Measurements from ENCODE around the gene CACNA1A.
"Not testable (repeated sequence)": the region's sequence is repeated elsewhere in the genome, so short reads cannot be mapped to it uniquely, and the experiment has no call there.

The CACNA1A gene

DNA sequence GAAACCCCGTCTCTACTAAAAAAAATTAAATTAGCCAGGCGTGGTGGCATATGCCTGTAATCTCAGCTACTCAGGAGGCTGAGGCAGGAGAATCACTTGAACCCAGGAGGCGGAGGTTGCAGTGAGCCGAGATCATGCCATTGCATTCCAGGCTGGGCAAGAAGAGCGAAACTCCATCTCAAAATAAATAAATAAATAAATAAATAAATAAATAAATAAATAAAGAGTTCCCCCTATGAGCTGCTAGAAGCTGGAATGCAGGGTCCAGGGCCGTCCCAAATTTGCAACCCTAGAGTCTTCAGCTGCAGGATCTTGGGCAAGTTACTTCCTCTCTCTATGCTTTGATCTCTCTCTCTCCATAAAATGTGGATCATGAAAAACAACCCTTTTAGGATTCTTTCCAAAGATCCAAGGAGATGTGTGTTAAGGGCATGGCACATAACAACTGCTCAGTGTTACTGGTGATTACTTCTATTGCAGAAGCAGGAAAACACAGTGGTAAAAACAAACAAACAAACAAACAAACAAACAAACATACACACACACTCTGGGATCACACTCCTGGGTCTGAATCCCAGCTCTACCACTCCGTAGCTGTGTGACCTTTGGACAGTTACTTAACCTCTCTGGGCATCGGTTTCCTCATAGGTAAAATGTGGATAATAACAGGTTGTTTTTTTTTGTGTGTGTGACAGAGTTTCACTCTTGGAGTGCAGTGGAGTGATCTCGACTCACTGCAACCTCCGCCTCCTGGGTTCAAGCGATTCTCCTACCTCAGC lies 78.8 kb downstream of the CACNA1A start:
- no peak for DNase-seq (ENCODE audit: low read depth)

GRCh38 chr19:13425875-13426274 lies 80.4 kb downstream of the CACNA1A start:
- DNase-seq (ENCODE audit: low read depth) = not testable (repeated sequence)

- DNase-seq (ENCODE audit: low read depth) = no peak
Measured at GRCh38 chr19:13425151-13425550, 81.1 kb downstream of the CACNA1A start.

GRCh38 chr19:13420780-13421179 lies 85.5 kb downstream of the CACNA1A start:
- DNase-seq (ENCODE audit: low read depth) = no peak

GRCh38 chr19:13417054-13417453 lies 89.2 kb downstream of the CACNA1A start:
- no peak for DNase-seq (ENCODE audit: low read depth)

DNA sequence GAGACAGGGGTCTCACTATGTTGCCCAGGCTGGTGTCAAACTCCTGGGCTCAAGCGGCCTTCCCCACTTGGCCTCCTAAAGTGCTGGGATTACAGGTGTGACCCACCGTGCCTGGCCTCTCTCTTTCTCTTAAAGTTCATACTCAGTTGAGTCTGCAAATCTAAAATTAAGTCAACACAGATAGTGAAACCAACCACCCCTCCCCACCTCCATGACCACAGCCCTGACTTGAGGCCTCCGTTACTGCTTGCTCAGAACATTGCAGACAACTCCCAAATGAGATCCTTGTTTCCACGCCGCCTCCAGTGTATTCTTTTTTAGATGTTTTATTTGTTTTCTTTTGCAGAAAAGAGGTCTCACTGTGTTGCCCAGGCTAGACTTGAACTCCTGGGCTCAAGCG lies 94.4 kb downstream of the CACNA1A start:
- no peak for DNase-seq (ENCODE audit: low read depth)

DNA sequence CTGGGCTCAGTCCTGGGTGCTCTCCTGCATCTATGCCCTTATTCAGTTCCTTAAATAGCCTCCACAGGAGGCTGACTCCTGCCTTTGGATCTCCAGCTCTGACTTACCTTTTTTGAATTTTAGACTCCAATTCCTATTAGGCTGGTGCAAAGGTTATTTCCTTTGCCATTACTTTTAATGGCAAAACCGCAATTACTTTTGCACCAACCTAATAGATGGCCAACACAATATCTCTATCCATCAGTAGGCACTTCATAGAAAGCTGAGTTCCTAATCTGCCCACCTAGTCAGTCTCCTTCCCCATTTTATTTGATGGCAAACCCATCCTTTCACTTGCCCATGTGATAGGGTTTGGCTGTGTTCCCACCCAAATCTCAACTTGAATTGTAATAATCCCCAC lies 95.3 kb downstream of the CACNA1A start:
- no peak for DNase-seq (ENCODE audit: low read depth)

GRCh38 chr19:13408889-13409518 lies 97.3 kb downstream of the CACNA1A start:
- no peak for DNase-seq (ENCODE audit: low read depth)

DNA sequence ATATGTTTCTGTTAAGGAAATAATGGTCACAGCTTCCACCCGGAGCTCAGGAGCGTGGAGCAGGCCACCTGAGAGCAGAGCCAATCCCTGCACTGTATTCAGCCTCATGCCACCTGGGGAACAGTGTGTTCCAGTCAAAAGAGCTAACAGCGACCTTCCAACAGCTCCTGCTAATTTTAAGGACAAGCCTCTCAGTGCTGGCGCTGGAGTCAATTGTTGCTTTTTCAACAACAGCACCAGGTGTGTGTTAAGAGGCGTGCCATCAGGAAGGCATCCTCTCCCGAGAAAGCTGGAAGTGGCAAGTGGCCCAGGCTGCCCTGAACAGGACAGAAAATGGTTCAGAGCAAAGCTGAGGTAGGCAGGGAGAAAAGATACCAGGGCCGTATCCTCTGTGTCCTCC lies 102.0 kb downstream of the CACNA1A start:
- no peak for DNase-seq (ENCODE audit: low read depth)

DNA sequence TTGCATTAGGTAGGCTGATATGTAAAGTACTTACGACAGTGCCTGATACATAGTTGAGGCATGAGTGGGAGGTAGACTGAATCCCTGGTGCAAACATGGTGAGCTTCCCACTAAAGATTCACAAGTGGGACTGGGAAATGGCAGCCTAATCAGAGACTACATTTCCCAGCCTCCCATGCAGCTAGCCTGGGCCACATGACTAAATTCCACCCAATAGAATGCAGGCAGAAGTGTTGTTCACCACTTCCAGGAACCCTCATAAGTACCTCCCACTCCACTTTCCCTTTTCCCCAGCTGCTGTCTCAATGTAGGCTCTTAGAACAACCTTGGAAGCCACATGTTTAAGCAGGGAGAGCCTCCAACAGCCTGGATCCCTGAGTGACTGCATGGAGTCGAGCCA lies 104.9 kb downstream of the CACNA1A start:
- no peak for DNase-seq (ENCODE audit: low read depth)

- no peak for DNase-seq (ENCODE audit: low read depth)
Measured at GRCh38 chr19:13400296-13400695, 106.0 kb downstream of the CACNA1A start.

- DNase-seq (ENCODE audit: low read depth) = no peak
Measured at GRCh38 chr19:13399746-13400145, 106.5 kb downstream of the CACNA1A start.

DNA sequence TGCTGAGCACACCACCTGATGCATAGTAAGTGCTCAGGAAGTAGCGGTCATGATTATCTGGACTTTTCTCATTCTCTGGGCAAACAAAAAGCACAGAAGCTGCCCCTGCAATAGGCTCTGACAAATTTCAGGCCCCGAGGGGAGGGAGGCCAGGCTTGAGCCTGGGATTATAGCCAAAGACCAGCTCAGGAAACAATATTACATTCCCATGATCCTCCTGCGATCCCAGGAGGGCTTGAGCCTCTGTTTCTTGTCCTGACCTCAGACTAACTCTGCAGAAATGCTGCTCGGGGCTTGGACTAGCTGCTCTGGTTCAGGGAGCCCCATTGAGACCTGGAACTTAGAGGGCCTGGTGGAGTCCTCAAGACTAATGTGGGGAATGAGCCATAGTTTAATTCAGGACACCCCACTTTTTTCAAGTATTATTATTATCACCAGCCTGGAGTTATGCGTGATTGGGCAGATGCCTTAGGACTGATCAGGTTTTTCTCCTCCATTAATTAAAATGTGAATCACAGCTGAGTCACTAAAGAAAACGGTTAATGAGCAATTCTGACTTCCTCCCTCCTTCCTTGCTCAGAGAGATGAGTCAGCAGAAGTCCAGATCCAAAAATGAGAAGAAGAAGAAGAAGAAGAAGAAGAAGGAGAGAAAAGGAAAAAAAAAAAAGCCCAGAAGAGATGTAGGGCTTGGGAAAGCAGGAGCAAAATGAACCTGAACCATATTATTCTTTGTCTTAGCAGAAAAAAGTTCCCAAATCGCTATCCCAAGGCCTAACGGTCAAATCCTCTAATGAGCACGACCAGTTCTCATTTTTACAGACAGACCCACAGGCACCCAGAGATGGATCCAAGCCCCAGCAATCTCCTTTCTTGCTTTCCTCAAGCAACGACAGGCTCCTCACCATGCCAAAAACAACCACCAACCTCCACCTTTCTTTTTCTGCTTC lies 107.2 kb downstream of the CACNA1A start:
- DNase-seq (ENCODE audit: low read depth) = no peak

- DNase-seq (ENCODE audit: low read depth) = no peak
Measured at GRCh38 chr19:13398182-13398581, 108.1 kb downstream of the CACNA1A start.

- no peak for DNase-seq (ENCODE audit: low read depth)
Measured at GRCh38 chr19:13396250-13397080, 109.8 kb downstream of the CACNA1A start.

DNA sequence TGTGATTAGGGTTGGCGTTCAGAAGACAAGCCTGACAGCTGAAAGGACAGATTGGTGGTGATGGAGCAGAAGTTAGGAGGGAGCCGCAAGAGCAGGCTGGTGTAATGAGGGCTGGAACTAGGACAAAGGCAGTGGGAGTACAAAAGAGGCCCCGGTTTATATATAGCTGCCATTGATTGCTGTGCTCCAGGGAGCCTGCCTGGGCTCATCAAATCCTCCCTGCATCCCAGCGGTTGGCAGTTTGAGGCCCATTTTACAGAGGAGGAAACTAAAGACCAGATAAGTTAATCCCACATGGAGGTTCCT lies 123.7 kb downstream of the CACNA1A start:
- DNase-seq (ENCODE audit: low read depth) = no peak

GRCh38 chr19:13381827-13382632 lies 124.2 kb downstream of the CACNA1A start:
- no peak for DNase-seq (ENCODE audit: low read depth)

DNA sequence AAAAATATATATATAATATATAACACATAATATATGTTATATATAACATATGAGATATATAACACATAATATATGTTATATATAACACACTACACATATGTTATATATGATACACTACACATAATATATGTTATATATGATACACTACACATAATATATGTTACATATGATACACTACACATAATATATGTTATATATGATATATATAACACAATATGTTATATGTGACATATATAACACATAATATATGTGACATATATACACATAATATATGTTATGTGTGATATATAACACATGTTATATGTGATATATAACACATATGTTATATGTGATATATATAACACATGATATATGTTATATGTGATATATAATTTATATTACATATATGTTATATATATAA lies 129.7 kb downstream of the CACNA1A start:
- no peak for DNase-seq (ENCODE audit: low read depth)

DNA sequence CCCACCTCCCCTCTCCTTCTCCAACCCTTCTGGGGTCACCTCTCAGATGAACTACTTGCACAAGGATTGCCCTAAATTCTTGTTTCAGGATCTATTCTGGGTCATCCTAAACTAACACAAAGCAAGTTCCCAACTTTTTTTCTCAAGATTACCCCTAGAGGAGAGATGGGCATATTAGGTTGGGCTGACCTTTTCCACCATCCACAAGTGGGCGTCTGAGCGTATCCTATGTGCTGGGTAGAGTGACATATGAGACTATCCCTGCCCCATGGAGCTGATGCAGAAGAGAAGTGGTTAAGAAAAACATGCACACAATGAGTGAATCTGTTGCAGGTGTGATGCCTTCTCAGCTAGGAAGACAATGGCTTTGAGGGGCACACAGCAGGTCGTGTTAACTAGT lies 132.7 kb downstream of the CACNA1A start:
- DNase-seq (ENCODE audit: low read depth) = no peak

- DNase-seq (ENCODE audit: low read depth) = no peak
Measured at GRCh38 chr19:13370948-13371347, 135.3 kb downstream of the CACNA1A start.

DNA sequence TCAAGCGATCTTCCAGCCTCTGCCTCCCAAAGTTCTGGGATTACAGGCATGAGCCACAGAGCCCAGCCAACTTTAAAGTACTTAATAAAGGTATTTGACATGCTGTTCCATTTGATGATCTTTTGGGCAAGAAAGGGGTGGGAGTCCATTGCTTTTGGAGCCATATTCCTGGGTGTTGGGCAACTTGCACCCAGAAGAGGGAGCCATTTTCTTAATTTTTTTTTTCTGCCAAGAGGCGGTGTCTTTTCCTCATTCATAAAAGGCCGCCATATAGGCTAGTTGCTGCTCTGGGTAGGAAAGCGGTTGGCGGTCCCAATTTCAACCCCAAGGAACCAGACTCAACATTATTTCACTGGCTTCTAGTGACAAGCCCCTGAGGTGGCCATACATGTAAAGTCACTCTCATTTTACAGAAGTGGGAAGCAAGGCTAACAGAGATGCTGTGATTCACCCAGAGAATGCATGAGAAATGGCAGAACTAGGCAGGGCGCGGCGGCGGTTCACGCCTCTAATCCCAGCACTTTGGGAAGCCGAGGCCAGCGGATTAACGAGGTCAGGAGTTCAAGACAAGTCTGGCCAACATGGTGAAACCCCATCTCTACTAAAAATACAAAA lies 139.6 kb downstream of the CACNA1A start:
- no peak for DNase-seq (ENCODE audit: low read depth)

Data from stimulated activated CD8-positive, alpha-beta memory T cell treated with anti-CD3 and anti-CD28 coated beads, Interleukin-15, amount 100 ng/mL, for 24 hours (primary cell).